GM12875 (cell line): Measurements from ENCODE around the gene ANP32A.

ENCODE experiments used
- H3K4me3 ChIP-seq: one replicate; pipeline ENCODE4 v1.5.1; 2011; ENCODE audit warnings: low read depth, low read length, control low read depth
- TF ChIP-seq, protein P1 (sequence below): IDR thresholded peaks from 2 replicates; pipeline ENCODE4 v1.5.1; 2011; ENCODE audit warnings: low read depth, mild to moderate bottlenecking, control low read depth, inconsistent platforms, low read length, moderate library complexity, borderline replicate concordance; ENCODE audit not compliant: insufficient read depth

The ANP32A gene

DNA sequence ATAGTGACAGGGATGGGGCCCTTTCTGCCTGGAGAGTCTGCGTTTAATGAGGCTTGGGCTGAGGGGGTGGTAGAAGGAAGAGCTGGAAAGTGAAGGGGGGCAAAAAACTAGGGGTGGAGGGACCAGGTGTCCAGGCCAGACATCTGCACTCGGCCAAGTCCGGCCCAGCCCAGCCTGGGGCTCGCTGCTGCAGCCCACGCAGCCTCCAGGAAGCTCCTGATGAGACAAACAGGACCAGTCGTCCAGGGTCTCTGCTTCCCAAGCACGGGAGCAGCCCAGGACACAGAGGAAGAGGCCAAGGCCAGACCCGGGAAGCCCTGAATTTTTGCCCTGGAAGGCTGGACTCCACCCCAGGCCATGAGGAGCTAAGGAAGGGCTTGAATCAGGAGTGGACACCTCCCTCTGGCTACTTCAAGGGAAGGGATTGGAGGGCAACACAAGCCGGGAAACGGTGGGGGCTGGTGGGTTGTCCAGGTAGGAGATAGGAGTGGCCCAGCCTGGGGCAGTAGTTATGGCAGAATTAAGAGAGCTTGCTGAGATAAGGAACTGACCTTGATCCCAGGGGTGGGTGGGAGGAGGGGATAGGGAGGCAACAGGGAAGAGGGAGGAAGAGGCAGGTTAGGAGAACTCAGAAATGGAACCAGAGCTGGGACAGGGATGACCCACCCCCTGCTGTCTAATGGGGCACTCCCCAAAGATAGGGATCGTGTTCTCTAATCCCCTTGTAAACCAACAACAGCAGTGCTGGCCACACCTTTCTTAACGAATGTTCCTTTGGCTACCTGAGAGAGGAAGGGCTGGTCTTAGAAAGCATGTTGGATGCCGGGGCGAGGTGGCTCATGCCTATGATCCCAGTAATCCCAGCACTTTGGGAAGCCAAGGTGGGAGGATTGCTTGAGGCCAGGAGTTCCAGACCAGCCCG lies 89.5 kb downstream of the ANP32A start:
- TF ChIP-seq, protein P1, sequence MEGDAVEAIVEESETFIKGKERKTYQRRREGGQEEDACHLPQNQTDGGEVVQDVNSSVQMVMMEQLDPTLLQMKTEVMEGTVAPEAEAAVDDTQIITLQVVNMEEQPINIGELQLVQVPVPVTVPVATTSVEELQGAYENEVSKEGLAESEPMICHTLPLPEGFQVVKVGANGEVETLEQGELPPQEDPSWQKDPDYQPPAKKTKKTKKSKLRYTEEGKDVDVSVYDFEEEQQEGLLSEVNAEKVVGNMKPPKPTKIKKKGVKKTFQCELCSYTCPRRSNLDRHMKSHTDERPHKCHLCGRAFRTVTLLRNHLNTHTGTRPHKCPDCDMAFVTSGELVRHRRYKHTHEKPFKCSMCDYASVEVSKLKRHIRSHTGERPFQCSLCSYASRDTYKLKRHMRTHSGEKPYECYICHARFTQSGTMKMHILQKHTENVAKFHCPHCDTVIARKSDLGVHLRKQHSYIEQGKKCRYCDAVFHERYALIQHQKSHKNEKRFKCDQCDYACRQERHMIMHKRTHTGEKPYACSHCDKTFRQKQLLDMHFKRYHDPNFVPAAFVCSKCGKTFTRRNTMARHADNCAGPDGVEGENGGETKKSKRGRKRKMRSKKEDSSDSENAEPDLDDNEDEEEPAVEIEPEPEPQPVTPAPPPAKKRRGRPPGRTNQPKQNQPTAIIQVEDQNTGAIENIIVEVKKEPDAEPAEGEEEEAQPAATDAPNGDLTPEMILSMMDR = no peak
- no peak overlapping the region for H3K4me3 ChIP-seq

GRCh38 chr15:68730471-68730919 lies 90.2 kb downstream of the ANP32A start:
- TF ChIP-seq, protein P1 = peak; percentile 27; the same call in 1 of the 2 replicates
- H3K4me3 ChIP-seq = no peak overlapping the region

DNA sequence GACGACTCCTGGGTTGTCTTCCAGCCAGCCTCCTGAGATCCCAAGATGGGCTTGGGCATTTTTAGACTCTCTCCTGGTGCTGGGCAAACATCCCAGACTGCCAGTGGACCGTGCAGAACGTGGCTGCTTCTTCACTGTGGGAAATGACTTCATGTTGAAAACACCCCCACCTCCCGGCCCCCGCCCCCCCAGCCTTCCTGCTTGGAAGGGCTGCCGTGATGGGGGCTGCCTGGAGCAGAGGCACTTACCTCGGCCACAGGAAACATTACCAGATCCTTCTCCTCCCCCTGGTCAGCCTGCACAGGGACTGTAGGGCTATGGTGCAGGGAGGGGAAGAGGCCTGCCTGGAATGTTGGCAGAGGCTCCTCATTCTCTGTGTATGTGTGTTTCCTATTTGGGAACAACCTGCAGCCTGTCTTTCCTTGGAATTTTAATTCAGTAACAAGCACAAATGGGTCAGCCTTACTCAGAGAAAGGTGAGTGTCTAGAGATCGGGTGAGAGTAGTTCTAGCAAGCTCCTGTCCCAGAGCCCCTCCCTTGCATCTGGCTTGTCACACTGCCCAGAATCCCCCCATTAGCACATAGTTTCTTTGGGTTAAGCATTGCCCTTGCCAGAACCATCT lies 90.8 kb downstream of the ANP32A start:
- TF ChIP-seq, protein P1 = no peak
- no peak overlapping the region for H3K4me3 ChIP-seq
